H9 (cell line): ENCODE results near the gene NSD1. TPM values are rescaled to one million over a fixed set of nuclear protein-coding genes. Genes with fewer than 3 reads are reported as not detected.

Experiments
- DNase-seq: peaks from one replicate; pipeline ENCODE4 v3.0.0-alpha.2; 2017
- H2AFZ ChIP-seq: one replicate; pipeline ENCODE4 v1.6.1; 2013; ENCODE audit warnings: mild to moderate bottlenecking, low read length, control low read depth, moderate library complexity
- H2AK5ac ChIP-seq: 2 replicates; pipeline ENCODE4 v1.6.1; 2013; ENCODE audit warnings: low read length, control low read depth, mixed read lengths; ENCODE audit not compliant: insufficient read length
- H2BK120ac ChIP-seq: one replicate; pipeline ENCODE4 v1.6.1; 2013; ENCODE audit warnings: low read depth, mild to moderate bottlenecking, low read length, control low read depth, inconsistent platforms; ENCODE audit not compliant: poor library complexity, severe bottlenecking
- H2BK12ac ChIP-seq: 2 replicates; pipeline ENCODE4 v1.6.1; 2013; ENCODE audit warnings: low read length, control low read depth, mixed read lengths, low read depth; ENCODE audit not compliant: insufficient read length
- H2BK15ac ChIP-seq: 2 replicates; pipeline ENCODE4 v1.6.1; 2013; ENCODE audit warnings: low read depth, low read length, control low read depth
- H2BK20ac ChIP-seq: one replicate; pipeline ENCODE4 v1.6.1; 2013; ENCODE audit warnings: low read depth, mild to moderate bottlenecking, low read length, control low read depth, inconsistent platforms; ENCODE audit not compliant: poor library complexity, severe bottlenecking
- H2BK5ac ChIP-seq: 2 replicates; pipeline ENCODE4 v1.6.1; 2013; ENCODE audit warnings: low read length, control low read depth, mixed read lengths; ENCODE audit not compliant: insufficient read length
- H3K14ac ChIP-seq: 2 replicates; pipeline ENCODE4 v1.6.1; 2013; ENCODE audit warnings: low read length, control low read depth; ENCODE audit not compliant: insufficient read depth
- H3K18ac ChIP-seq: 2 replicates; pipeline ENCODE4 v1.6.1; 2013; ENCODE audit warnings: low read depth, mild to moderate bottlenecking, mixed read lengths, low read length, control low read depth; ENCODE audit not compliant: insufficient read length
- H3K23ac ChIP-seq: 2 replicates; pipeline ENCODE4 v1.6.1; 2013; ENCODE audit warnings: low read length, control low read depth, mixed read lengths, low read depth; ENCODE audit not compliant: insufficient read length
- H3K23me2 ChIP-seq: 2 replicates; pipeline ENCODE4 v1.6.1; 2013; ENCODE audit warnings: low read depth, mild to moderate bottlenecking, mixed read lengths, low read length, control low read depth; ENCODE audit not compliant: insufficient read length, poor library complexity, severe bottlenecking
- H3K27ac ChIP-seq: 2 replicates; pipeline ENCODE4 v1.5.1; 2013; ENCODE audit warnings: low read length, control low read depth, mixed read lengths, low read depth; ENCODE audit not compliant: insufficient read length
- H3K27me3 ChIP-seq: 2 replicates; pipeline ENCODE4 v1.6.1; 2013; ENCODE audit warnings: low read length, control low read depth, inconsistent platforms; ENCODE audit not compliant: insufficient read depth
- H3K4ac ChIP-seq: 2 replicates; pipeline ENCODE4 v1.6.1; 2013; ENCODE audit warnings: low read depth, mild to moderate bottlenecking, control low read depth, inconsistent platforms, low read length, moderate library complexity
- H3K4me1 ChIP-seq: 2 replicates; pipeline ENCODE4 v1.6.1; 2013; ENCODE audit warnings: low read length, control low read depth, inconsistent platforms; ENCODE audit not compliant: insufficient read depth
- H3K4me2 ChIP-seq: 2 replicates; pipeline ENCODE4 v1.6.1; 2013; ENCODE audit warnings: low read length, control low read depth, mixed read lengths; ENCODE audit not compliant: insufficient read length, insufficient read depth
- H3K56ac ChIP-seq: 2 replicates; pipeline ENCODE4 v1.6.1; 2013; ENCODE audit warnings: low read depth, mild to moderate bottlenecking, mixed read lengths, low read length, control low read depth; ENCODE audit not compliant: insufficient read length
- H3K79me1 ChIP-seq: 2 replicates; pipeline ENCODE4 v1.6.1; 2013; ENCODE audit warnings: low read depth, mild to moderate bottlenecking, moderate library complexity, low read length, control low read depth, inconsistent platforms; ENCODE audit not compliant: insufficient read depth, poor library complexity, severe bottlenecking
- H3K79me2 ChIP-seq: 2 replicates; pipeline ENCODE4 v1.6.1; 2013; ENCODE audit warnings: low read length, control low read depth, inconsistent platforms; ENCODE audit not compliant: insufficient read depth
- H3K9ac ChIP-seq: 2 replicates; pipeline ENCODE4 v1.6.1; 2013; ENCODE audit warnings: low read length, control low read depth, mixed read lengths; ENCODE audit not compliant: insufficient read length; ENCODE audit errors: extremely low read depth
- H3K9me3 ChIP-seq: one replicate; pipeline ENCODE4 v1.6.1; 2013; ENCODE audit warnings: low read depth, low read length, inconsistent platforms; ENCODE audit not compliant: control insufficient read depth
- H3T11ph ChIP-seq: one replicate; pipeline ENCODE4 v1.6.1; 2013; ENCODE audit warnings: mild to moderate bottlenecking, low read length, control low read depth, inconsistent platforms
- H4K20me1 ChIP-seq: one replicate; pipeline ENCODE4 v1.6.1; 2013; ENCODE audit not compliant: control insufficient read depth, insufficient read length, insufficient read depth
- H4K5ac ChIP-seq: 2 replicates; pipeline ENCODE4 v1.6.1; 2013; ENCODE audit warnings: low read depth, mild to moderate bottlenecking, mixed read lengths, low read length, control low read depth; ENCODE audit not compliant: insufficient read length
- H4K8ac ChIP-seq: replicated peaks from 2 replicates; pipeline ENCODE4 v1.6.1; 2013; ENCODE audit warnings: low read length, control low read depth, mixed read lengths, low read depth; ENCODE audit not compliant: insufficient read length
- H4K91ac ChIP-seq: 2 replicates; pipeline ENCODE4 v1.6.1; 2013; ENCODE audit warnings: low read depth, mild to moderate bottlenecking, moderate library complexity, mixed read lengths, low read length, control low read depth; ENCODE audit not compliant: insufficient read length
- H3K27ac Mint-ChIP-seq, 3 experiments: 2 replicates in 2 of 3; 3 replicates in 1 of 3; pipeline ENCODE4 v1.8.0; 2020 to 2021; ENCODE audit warnings: mixed read lengths in 3 of 3, mild to moderate bottlenecking in 1 of 3, moderate library complexity in 1 of 3
- H3K27me3 Mint-ChIP-seq: 2 replicates; pipeline ENCODE4 v1.8.0; 2021; ENCODE audit warnings: low read depth, mild to moderate bottlenecking, moderate library complexity, mixed read lengths
- H3K36me3 Mint-ChIP-seq, 3 experiments: 2 replicates in 2 of 3; 3 replicates in 1 of 3; pipeline ENCODE4 v1.8.0; 2020 to 2021; ENCODE audit warnings: low read depth in 3 of 3, mixed read lengths in 3 of 3; ENCODE audit not compliant: insufficient read depth in 1 of 3
- H3K4me1 Mint-ChIP-seq, 2 experiments: 2 replicates each; pipeline ENCODE4 v1.8.0; 2020; ENCODE audit warnings: mixed read lengths in 2 of 2
- H3K4me3 Mint-ChIP-seq, 2 experiments: 2 replicates in 1 of 2; 3 replicates in 1 of 2; pipeline ENCODE4 v1.8.0; 2020 to 2021; ENCODE audit warnings: mild to moderate bottlenecking in 2 of 2, mixed read lengths in 2 of 2, moderate library complexity in 1 of 2
- H3K9me3 Mint-ChIP-seq, 2 experiments: 2 replicates in 1 of 2; 3 replicates in 1 of 2; pipeline ENCODE4 v1.8.0; 2020; ENCODE audit warnings: mild to moderate bottlenecking in 2 of 2, mixed read lengths in 2 of 2, moderate library complexity in 1 of 2
- CTCF ChIP-seq: fragments of 200-600 bp; sonication (generic); conservative IDR thresholded peaks from 3 replicates; pipeline ENCODE4 v1.8.0; 2021; ENCODE audit warnings: antibody characterized with exemption, mild to moderate bottlenecking
- WGBS: extraction: QIAGEN DNeasy Blood & Tissue Kit; methylation state at CpG from one replicate; pipeline ENCODE4 v1.1.7; 2013; ENCODE audit warnings: missing lambda C conversion rate, low lambda C conversion rate, mixed read lengths; ENCODE audit not compliant: insufficient read length; ENCODE audit errors: extremely low coverage; 5-methylcytosine and 5-hydroxymethylcytosine counted together
- total RNA-seq: library from RNA; stranded (reverse); gene quantifications from 2 replicates; pipeline ENCODE4 v1.2.1, GENCODE V29; 2021

The NSD1 gene
- total RNA-seq, 1 experiment from 2014 or later: 213 TPM

- Histone ChIP-seq H3K9ac (no peak overlapping the region), H2BK12ac (no peak overlapping the region), H3K23ac (no peak overlapping the region), H3K18ac (no peak overlapping the region), H3K23me2 (no peaks in the 10 kb centered on the region), H4K91ac (no peak overlapping the region), H3K9me3 (no peaks in the 10 kb centered on the region), H3K27ac (no peak overlapping the region), H3K79me2 (no peaks in the 10 kb centered on the region), H4K20me1 (no peaks in the 10 kb centered on the region), H2AFZ (no peak overlapping the region), H2BK20ac (no peak overlapping the region), H3T11ph (no peak overlapping the region), H3K27me3 (no peaks in the 10 kb centered on the region), H2BK15ac (no peak overlapping the region), H3K14ac (no peak overlapping the region), H3K79me1 (no peaks in the 10 kb centered on the region), H3K4me2 (no peak overlapping the region), H2BK5ac (no peak overlapping the region), H3K56ac (no peak overlapping the region), H3K4me1 (no peaks in the 10 kb centered on the region), H3K4ac (no peak overlapping the region), H2AK5ac (no peak overlapping the region), H4K8ac (no peak overlapping the region), H2BK120ac (no peak overlapping the region), H4K5ac (no peak overlapping the region)
- peak; percentile 77 for DNase-seq
- H3K4me3 Mint-ChIP-seq: no peak overlapping the region
- no CpG with 5 or more reads among the region's 14 CpGs for WGBS
- H3K9me3 Mint-ChIP-seq: no peaks in the 10 kb centered on the region
- H3K4me1 Mint-ChIP-seq: peaks cover 15 to 17% of the 10 kb centered on the region in 2 experiments
- H3K36me3 Mint-ChIP-seq: peaks cover 0 to 2% (median 0%) of the 10 kb centered on the region in 3 experiments; a peak in 1 of 7 replicates
- H3K27me3 Mint-ChIP-seq: peaks cover 5% of the 10 kb centered on the region; the same call in 1 of the 2 replicates
- TF ChIP-seq CTCF: peak; percentile 99
- peak overlapping the region in 1 of 3 experiments; percentile 13; a peak in 1 of 7 replicates for H3K27ac Mint-ChIP-seq
Measured at GRCh38 chr5:177113566-177114424, 19.8 kb upstream of the NSD1 start.
